ENCODE results near the gene HIGD1A. TPM values are rescaled to one million over a fixed set of nuclear protein-coding genes. Genes with fewer than 3 reads are reported as not detected.

The HIGD1A gene
- total and polyA plus RNA-seq, 2 of the 4 experiments (the other 2 are of a cell fraction), result 86.6 to 137 TPM

DNA sequence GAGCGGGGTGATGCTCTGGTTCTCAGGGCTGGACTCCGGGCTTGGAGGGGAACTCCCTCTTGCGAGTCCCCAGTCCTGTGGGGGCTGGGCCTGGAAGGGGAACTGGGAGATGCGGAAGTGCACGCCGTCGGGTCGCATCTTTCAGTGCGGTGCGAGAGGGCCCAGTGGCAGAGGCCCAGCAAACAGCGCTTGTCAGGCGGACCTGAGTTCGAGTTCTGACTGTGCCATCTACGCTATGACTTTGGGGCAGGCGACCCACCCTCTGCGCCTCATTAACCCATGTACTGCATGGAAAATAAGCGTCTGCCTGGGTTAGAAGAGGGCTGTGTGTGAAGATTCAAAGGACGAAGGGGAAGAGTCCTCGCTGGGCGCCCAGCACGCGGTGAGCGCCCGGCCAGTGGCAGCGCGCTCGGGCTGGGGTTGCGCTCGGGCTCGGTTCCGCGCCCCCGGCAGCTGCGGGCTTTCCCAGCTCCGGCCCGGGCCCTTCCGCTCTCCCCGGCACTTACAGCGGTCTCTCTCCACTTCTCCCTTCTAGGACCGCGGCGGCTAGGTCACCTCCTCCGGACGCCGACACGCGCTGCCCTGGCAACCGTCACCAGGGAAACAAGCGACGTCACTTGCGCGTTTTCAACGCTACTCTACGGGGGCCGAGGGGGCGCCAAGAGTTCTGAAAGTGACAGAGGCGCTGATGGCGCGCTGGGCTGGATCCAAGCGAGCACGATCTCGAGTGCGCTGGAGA lies 31.5 kb downstream of the HIGD1A start, which contains the start of gene CCDC13:
Gene CCDC13, minus strand, starts transcription at position 584 of the 739 bp plus-strand sequence. CDS start 14,908 bp downstream, outside the sequence.
- no peaks in the 10 kb centered on the region for H3K9me3 ChIP-seq (ENCODE audit: control insufficient read depth, insufficient read depth, low read length)
- H3K4ac ChIP-seq (ENCODE audit: low read depth, low read length), result peak within 1 kb of the TSS; percentile 43; the same call in 1 of the 2 replicates
- H3K9me1 ChIP-seq (ENCODE audit: insufficient read depth, low read length), result 0 out of 2 replicates have a peak, but pooled peaks cover 3% of the 10 kb centered on the region
- 0 out of 2 replicates have a peak within 1 kb of the TSS, but pooled peaks have one; percentile 8 for H3K18ac ChIP-seq (ENCODE audit: low read depth, low read length)
- H3K4me2 ChIP-seq (ENCODE audit: low read depth, low read length), result peak within 1 kb of the TSS; percentile 73
- H2BK120ac ChIP-seq (ENCODE audit: low read depth, low read length), result peak within 1 kb of the TSS; percentile 39; the same call in 1 of the 2 replicates
- H2BK5ac ChIP-seq (ENCODE audit: low read depth, low read length, poor library complexity, severe bottlenecking), result peak within 1 kb of the TSS; percentile 22
- dilution Hi-C loops (cut with HindIII; ENCODE audit: low sequenced_read_pairs, unreplicated experiment) (no loop called here), in situ Hi-C loops (cut with MboI; ENCODE audit: low sequenced_read_pairs) (no loop called here), intact Hi-C loops (cut with micrococcal nuclease) (no loop called here)
- peaks cover 3% of the 10 kb centered on the region; the same call in 1 of the 2 replicates for H3K4me1 ChIP-seq (ENCODE audit: control insufficient read depth, insufficient read depth, low read length)
- 8% methylated on average over 42 of the region's 63 CpGs; no CpG with 5 or more reads in 1 of the 2 experiments for WGBS, 2 experiments (ENCODE audit: extremely low coverage in 2 of 2, insufficient read length in 1 of 2)
- peak within 1 kb of the TSS; percentile 81; the same call in 1 of the 2 replicates for H3K56ac ChIP-seq (ENCODE audit: extremely low read depth, insufficient read depth, low read length)
- H3K4me3 ChIP-seq (ENCODE audit: insufficient read depth, low read depth, low read length), result peak within 1 kb of the TSS; percentile 46
- H3K9ac ChIP-seq (ENCODE audit: low read depth, low read length), result peak within 1 kb of the TSS; percentile 68
- peak within 1 kb of the TSS; percentile 2 for H2AK9ac ChIP-seq (replicated peaks; ENCODE audit: low read depth, low read length, poor library complexity)
- H3K36me3 ChIP-seq (ENCODE audit: control insufficient read depth, insufficient read depth, low read length), result no peaks in the 10 kb centered on the region
- H3K27me3 ChIP-seq (ENCODE audit: control insufficient read depth, insufficient read depth, low read length), result no peaks in the 10 kb centered on the region
- peak within 1 kb of the TSS; percentile 62 to 83 for H4K8ac ChIP-seq (ENCODE audit: low read depth in 2 of 2, low read length in 2 of 2)
- H2AFZ ChIP-seq (replicated peaks; ENCODE audit: low read length, poor library complexity), result peak within 1 kb of the TSS; percentile 88
- peak within 1 kb of the TSS; percentile 48; the same call in 1 of the 2 replicates for H3K14ac ChIP-seq (replicated peaks; ENCODE audit: low read depth, low read length)
- no peaks in the 10 kb centered on the region for H4K20me1 ChIP-seq (ENCODE audit: insufficient read depth, low read length)
- DNase-seq (peak; percentile 84), ATAC-seq (ENCODE audit: low read depth) (peak; percentile 98)
- CTCF ChIA-PET, result no interaction called here
- H4K5ac ChIP-seq (ENCODE audit: low read depth, low read length), result no peak within 1 kb of the TSS
- H4K91ac ChIP-seq (ENCODE audit: insufficient read depth, low read depth, low read length), result no peak within 1 kb of the TSS
- POLR2A ChIA-PET (ENCODE audit: unreplicated experiment), result no interaction called here
- no peak within 1 kb of the TSS for H3K27ac ChIP-seq (ENCODE audit: insufficient read depth, low read length)
- peak; percentile 15; the same call in 1 of the 2 replicates for TF ChIP-seq MAZ (IDR thresholded peaks at IDR 0.05; ENCODE audit: borderline replicate concordance, low read depth, low read length)
- TF ChIP-seq SMC3 (IDR thresholded peaks at IDR 0.05; ENCODE audit: low read depth, low read length), result no peak
- TF ChIP-seq RFX5 (IDR thresholded peaks at IDR 0.05; ENCODE audit: low read depth, low read length), result peak; percentile 90
- TF ChIP-seq BHLHE40 (IDR thresholded peaks at IDR 0.05; ENCODE audit: low read depth, low read length), result peak; percentile 38
- peak; percentile 79 for TF ChIP-seq MXI1 (IDR thresholded peaks at IDR 0.05; ENCODE audit: borderline replicate concordance, low read depth, low read length)
- H3K23ac ChIP-seq (ENCODE audit: low read depth, low read length), result peak within 1 kb of the TSS; percentile 45; the same call in 1 of the 2 replicates
- no TSS peak for BruUV-seq (replicated peaks)
- no peak within 1 kb of the TSS; the same call in 2 of the 3 replicates for H2BK15ac ChIP-seq (ENCODE audit: low read depth, low read length)
- peaks cover 0 to 7% of the 10 kb centered on the region in 2 experiments; a peak in 2 of 4 replicates for H3K79me1 ChIP-seq (ENCODE audit: low read depth in 1 of 2, low read length in 2 of 2)
- no peak within 1 kb of the TSS for H2AK5ac ChIP-seq (ENCODE audit: low read depth, low read length)
- H2BK20ac ChIP-seq (ENCODE audit: low read depth, low read length), result peak within 1 kb of the TSS; percentile 3; the same call in 1 of the 2 replicates

Data from IMR-90 (cell line).